GM21447 (cell line): Measurements from ENCODE around the gene ANTXRL.
"Not testable (repeated sequence)": the region's sequence is repeated elsewhere in the genome, so short reads cannot be mapped to it uniquely, and the experiment has no call there.

Source experiments
- ATAC-seq: cut with Tn5 transposase; IDR thresholded peaks from one replicate; pipeline ENCODE4 v1.9.1; 2021; ENCODE audit not compliant: unreplicated experiment

Gene ANTXRL

DNA sequence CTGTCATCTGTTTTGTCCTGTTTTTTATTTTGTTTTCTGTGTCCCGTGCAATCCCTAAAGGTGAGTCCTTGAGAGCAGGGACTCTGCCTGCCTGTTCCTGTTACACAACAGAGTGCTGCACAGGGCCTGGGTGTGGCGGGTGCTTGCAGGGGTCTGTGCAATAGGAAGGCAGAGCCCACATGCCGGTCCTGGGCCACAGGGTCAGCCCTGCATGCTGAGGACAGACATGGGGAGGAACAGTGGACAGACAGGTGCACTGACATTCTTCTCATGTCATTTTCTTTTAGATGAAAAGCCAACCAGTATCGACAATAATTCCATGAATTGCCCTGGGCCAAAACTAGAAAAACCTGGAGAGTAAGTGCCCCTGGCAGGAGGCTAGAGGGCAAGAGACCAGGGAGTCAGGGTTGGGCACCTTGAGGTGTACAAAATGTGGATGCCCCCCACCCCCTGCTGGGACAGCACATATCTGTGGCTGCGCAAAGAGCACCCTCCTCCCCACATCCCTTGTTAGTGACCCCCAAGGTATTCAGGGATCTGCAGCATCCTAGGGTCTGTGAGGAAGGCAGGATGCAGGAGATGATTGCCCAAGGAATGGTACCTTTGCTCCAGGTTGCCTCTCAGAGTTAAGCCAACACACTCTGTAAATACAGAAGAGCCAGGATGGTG, 19.9 kb downstream of the ANTXRL start:
- no peak for ATAC-seq

DNA sequence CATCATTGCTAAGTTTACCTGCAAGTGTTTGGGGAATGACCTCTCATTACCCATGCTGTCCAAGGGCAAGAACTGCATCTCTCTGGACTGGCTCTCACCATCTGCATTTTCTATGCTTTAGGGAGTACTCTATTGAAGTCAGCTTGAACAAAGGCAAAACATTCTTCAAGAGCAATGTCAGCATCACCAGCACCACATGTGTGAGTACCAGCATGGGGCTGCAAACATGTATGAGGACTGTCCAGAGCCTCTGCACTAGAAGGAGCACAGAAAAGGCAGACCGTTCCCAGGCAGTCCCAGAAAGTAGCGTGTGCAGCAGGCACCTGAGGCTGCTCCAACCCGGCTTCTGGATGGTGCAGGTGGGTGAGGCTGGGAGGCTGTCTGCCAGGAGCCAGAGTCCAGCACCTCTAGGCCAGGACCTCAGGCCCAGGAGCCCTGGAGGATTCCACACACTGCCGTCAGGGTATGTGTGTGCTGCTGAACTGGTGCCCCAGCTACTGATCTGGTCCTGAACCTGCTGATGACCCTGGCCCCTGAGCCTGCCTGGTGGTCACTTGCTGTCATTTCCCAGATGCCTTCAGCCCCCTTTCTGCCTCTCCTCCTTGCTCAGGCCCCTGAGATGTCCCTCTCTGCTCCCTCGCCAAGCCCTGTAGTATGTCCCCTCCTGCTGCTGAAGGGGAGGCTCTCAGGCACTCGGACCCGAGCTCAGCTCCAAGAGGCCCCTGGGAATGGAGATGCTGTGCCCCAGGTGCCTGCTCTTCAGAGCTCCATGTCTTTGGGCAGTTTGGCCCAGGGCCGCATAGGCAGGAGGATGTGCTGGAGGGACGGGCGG, 20.7 kb downstream of the ANTXRL start:
- no peak for ATAC-seq

DNA sequence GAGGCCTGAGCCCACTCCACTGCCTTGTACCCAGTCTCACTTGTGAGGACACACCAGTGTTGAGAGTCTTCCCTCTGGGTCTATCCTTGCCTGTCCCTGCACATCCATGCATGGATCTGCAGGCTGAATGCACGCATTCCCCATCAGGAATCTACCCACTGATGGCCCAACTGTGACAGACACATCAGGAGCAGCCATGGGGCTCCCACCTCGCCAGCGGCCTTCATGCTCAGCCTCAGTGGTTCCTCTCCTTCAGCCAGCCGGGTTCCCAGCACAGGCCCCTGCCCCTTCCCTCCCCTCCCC, 21.3 kb downstream of the ANTXRL start:
- no peak for ATAC-seq

DNA sequence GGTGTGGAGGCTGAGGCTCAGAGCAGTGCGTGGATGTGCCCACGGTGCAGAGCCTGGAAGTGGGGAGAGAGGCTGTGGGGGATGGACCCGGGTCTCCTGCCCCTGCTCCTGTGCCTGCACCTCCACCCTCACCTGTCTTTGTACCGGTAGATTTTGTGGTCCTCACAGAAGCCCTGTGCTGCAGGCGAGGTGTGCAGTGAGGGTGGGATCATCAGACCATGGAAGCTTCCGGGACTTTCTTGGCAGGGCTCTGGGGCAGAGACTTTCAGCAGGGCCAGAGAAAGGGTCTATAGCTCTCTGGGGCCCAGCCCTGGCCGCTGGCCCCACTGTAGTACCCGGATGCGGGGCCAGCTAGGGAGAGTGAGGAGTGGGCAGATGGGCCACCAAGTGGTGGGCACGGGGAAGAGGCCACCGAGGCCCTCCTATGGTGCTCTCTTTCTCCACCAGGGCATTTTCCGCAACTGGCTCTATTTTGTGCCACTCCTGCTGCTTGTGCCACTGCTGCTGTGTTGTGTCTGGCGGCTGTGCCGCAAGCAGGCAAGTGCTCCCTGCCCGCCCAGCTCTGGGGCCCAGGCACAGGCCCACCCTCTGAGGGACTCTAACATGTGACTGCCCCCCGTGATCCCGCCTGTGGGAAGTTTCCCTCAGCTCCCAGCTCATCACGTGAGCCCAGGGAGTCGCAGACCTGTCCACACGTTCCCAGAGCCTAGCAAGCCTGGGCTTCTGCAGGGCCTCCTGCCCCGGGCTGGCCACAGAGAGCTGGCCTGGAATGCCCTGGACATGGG, 22.1 kb downstream of the ANTXRL start:
- no peak for ATAC-seq

DNA sequence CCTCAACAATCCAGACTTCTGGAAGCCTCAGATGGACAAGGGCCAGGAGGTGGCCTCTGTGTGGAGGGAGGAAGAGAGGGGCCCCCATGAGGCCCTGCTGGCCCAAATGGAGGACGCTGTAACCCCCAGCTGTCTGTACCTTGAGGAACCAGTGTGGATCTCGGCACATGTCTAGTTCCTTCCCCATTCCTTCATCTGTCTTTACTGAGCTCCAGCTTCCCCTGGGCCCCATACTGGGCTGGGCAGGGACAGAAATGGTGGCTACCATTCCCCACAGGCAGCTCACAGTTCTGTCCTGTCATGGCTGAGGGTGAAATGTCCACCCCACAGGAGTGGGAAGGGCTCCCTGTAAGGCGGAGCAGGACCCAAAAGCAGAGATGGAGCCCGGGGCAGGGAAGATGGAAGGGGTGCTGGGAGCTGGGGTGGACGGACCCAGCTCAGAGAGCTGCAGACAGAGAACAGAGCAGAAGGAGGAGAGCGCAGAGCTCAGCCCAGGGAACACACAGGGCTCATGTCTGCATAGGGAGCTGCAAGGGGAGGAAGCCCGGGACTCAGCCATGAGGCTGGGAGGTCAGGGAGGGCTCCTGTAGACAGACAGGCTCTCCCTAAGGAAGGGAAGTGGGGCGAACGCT, 22.8 kb downstream of the ANTXRL start:
- no peak for ATAC-seq

DNA sequence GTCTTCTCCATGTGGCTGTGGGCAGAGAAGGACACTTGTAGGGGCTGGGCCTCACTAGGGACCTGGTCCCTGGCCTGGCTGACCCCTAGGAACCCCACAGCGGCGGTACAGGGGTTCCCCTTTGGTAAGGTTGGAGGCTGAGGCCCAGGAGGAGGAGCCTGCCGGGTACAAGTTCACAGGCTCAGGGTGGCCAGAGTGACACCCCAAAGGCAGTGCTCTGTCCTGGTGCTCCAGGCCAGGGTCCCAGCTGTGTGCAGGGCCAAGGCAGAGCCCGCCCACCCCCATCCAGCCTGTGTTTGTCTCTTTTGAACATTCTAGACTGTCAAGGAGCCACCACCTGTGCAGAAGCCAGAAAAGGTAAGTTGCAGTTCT, 23.3 kb downstream of the ANTXRL start:
- ATAC-seq = no peak

DNA sequence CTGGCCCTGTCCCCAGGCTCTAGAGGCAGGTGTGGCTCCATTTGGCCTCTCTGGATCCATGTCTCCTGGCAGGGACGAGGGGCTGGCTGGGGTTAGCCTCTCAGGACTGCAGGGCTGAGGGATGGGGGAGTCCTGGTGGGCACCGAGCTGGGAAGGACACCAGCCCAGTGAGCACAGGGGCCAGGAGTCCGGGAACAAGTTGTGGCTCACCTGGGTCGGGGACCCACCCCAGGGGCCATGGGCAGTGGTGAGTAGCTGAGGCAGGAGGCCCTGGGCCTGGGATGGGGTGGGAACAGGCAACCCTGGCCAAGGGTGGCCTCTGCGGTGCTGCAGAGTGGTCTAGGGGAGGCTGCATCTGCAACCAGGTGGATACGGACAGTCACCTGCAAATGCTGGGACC, 24.1 kb downstream of the ANTXRL start:
- no peak for ATAC-seq

DNA sequence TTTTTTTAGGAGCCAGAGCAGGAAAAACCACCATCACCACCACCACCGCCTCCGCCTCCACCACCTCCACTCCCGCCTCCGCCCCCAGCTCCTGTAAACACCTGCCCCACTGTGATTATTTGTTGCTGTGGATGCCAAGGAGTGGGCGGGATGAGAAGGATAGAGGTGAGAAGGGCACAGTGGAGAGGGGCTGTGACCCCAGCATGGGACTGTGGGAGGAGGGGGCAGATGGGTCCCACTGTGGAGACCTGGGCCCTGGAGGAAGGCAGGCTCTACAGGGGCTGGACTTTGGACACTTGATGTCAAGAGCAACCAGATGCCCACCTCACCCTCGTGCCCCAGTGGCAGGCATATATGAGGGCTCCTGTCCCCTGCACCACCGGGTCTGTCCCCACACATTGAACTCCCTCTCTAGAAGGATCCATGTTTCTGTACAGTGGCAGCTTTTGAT, 24.7 kb downstream of the ANTXRL start:
- ATAC-seq = no peak

DNA sequence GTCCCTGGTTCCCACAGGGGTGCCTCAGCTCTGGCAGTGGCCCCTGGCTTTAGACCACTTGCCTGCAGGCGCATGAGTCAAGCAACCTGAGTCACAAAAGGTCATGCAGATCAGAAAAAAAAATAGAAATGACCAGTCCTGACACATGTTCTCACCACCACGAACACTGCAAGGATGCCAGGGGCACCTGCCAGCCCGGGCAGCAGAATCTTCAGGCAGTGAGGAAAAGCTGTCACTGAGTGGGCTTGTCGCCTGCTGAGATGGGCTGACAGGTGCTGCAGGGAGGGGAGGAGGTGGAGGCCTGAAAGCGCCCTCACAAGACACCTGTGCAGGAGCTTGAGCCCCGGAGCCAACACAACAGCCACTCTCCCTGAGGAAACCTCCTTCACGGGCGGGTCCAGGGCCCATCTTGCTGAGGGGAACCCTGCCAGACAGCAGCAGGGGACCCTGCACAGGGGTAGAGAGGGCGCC, 25.2 kb downstream of the ANTXRL start:
- ATAC-seq = not testable (repeated sequence)

DNA sequence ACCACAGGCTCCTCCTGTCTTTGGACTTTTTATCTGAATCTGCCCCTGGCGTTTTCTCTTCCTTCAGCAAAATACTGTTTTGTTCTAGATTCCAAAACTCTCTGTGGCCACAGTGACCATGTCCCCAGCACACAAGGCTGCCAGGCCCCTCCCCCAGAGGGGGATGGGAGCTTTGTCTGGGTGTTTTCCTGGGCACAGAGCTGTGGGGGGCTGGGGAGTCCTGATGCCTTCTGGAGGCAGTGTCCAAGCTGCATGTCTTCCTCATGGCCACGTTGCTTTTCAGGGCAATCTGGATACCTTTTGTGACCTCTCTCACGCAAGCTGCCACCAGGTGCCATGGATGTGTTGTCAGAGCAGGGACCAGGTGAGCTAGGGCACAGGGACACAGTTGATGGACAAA, 26.2 kb downstream of the ANTXRL start:
- no peak for ATAC-seq

DNA sequence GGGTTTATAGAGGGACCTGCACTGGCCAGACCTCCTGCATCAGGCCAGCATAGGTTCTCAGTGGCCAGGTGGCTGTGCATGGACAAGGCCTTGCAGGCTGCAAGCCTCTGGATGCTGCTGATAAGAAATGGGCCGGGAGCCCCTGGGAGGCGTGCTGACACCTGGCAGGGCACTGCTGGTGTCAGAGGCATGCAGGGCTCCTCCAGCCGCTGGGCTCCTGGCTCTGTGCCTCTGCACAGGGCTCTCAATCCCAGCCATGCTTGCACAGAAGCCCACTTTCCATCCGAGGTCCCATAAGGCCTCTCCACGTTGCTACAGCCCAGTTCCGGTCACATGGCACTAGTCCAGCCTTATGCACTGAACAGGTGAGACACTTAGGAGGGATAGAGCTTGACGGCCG, 27.3 kb downstream of the ANTXRL start:
- no peak for ATAC-seq

DNA sequence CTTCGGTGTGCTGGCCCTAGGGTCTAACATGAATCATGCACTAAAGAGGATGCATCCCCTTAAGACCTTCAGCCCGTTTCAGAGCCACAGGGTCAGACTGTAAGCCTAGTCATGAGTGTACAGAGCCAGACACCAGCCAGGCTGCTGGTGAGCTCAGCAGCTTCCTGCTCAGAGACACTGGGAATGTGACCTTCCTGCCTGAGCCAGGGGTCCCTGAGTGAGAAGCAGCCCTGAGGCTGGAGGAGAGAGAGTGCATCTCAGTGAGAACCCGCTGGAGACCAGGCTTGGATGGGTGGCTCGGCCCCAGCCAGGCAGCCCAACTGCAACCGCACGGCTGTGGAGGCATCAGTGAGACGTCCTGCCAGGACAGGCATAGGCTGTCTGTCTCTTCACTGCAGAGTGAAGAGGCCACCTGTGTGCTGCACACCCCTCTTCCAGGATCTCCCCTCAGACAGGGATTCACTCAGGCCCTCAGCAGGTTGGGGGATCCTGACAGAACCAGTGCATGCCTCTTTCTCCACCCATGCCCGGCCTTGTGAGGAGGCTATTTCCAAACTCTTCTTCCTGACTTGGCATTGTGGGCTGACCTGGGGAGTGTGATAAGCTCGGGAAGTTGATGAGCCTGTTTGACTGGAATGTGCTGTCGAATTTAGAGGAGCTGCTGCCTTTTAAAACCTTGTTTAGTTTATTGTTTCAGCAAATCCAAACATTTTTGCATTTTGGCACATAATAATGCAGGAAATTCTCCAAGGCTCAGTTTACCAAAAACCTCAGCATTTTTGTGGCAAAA, 28.5 kb downstream of the ANTXRL start:
- not testable (repeated sequence) for ATAC-seq

DNA sequence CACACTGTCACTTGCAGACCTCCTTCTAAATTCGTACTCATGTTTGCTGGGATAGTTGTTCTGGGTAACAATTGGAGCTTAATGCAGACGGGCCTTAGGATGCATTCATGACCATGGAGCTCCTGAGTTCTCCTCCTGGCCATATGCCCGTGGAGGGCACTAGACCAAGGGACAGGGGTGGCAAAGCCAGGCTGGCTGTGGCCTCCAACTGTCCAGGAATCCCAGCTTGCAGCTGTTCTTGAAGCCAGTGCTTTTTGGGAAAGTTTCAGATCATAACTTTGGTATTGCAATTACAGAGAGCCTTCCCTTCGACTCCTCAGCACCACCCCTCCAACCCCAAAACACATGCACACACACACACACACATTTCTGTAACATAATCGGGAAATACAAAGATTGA, 30.6 kb downstream of the ANTXRL start:
- no peak for ATAC-seq

DNA sequence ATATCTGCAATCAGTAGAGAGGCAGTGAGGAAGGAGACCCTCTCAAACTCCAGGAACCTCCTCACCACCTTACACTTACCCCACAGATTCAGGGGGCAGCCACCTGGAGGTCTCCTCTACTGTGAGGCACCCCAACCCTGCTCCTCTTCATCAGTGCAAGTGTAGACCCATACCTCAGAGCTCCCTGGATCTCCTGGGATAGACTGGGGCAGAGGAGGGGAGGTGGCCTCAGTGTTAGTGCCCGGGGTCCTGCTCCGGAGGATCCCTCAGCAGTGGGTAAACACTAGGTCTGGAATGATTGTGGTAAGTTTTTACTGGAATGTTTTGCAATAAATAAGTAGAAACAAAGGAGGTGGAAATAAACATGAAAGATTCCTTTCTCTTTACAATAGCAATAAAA, 31.1 kb downstream of the ANTXRL start:
- ATAC-seq = no peak

DNA sequence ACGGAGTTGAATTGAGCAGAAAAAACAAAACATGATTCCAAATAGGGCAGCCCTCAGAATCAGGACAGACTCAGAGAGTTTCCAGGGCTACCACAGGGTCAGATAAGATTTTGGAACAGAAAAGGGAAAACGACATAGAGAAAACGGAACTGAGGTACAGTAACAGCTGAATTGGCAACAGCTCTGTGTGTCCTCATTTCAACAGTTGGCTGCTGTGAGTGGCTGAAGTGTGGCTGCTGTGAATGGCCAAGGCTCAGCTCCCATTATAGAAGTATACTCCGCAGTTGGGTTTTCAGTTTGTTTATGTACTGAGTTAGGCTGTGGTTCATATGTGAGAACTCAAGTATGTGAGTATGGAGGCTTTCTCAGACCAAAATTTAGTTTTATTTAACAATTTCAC, 32.0 kb downstream of the ANTXRL start:
- ATAC-seq = no peak

DNA sequence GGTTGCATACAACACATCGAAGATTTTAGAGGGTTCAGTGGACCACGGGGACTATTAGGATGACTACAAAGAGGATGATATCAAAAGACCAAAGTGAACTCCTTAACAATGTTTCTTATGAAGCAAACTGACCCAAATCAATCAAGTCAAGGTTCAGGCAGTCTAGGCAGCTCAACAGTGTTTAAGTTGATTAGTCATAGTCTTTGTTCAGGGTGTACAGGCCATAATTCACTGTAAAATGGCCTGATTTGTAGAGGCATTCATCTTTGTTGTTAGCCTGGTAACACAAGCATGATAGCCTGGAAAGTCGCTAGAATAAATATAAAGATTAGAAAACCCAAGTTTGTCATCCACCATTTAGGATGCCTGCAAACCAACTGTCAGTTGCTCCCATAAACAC, 32.6 kb downstream of the ANTXRL start:
- ATAC-seq = no peak

DNA sequence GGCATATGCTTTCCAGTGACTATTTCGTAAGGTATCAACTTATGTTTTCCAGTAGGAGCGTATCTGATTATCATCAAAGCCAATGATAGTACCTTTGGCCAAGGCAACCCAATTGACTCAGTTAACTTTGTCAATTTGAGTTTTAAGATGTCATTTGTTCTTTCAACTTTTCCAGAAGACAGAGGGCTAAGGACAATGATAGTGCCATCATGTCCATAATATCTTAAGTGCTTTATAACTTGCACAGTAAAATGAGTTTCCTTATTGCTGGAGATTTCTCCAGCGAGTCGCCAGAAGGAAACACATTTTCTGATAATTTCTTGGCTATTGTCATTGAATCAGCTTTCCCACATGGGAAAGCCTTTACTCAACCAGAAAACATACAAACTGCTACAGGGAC, 35.0 kb downstream of the ANTXRL start:
- no peak for ATAC-seq

DNA sequence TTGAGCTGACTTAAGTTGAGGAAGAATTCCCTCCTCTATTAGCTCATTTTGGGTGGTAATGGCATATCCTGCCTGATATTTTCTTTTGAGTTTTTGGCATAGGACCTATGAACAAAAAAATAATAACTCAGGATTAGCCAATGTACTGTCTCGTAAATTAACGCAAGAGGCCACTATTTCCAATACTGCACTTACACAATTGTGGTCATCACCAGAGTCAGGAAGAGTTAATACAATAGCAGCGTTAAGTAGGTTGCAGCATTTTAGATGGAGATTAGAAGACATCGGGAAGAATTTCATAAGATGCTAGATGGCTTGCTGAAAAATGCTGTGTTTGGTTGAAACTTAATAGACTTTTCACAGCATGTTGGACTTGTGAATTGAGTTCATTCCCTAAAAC, 36.4 kb downstream of the ANTXRL start:
- no peak for ATAC-seq

DNA sequence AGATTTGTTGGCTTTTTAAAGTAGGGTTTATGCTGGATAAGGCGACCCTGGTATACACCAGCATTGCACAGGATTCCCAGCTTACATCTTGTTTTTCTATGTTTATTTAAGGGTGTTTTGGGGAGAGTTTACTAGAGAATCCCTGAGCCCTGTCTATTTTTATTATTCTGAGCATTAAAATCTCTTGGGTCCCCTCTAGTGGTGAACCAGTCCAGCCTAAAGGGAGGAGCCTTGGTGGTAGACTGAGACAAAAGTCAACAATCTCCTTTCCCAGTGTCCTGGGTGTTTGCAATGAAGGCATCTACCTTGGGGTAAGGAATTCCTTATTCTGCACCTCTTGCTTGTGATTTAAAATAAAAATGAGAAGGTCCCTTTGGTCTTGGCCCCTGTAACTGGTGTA, 38.2 kb downstream of the ANTXRL start:
- no peak for ATAC-seq

DNA sequence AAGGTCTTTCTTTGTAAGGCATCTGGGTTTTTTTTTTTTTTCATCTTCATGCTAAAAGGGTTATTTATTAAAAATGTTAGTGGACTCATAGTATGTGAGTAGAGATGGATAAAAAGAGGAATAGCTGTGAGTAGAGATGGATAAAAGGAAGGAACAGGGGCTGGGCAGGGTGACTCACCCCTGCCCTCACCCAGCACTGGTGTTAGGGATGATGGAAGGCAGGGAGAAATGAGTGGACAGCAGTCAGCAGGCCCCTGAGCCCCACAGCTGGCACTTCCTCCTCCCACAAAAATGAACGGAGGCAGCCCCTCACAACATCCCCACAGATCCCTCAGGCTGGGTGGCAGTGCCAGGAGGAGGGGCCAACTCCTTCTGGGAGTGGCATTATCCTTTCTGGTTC, 39.3 kb downstream of the ANTXRL start:
- no peak for ATAC-seq

DNA sequence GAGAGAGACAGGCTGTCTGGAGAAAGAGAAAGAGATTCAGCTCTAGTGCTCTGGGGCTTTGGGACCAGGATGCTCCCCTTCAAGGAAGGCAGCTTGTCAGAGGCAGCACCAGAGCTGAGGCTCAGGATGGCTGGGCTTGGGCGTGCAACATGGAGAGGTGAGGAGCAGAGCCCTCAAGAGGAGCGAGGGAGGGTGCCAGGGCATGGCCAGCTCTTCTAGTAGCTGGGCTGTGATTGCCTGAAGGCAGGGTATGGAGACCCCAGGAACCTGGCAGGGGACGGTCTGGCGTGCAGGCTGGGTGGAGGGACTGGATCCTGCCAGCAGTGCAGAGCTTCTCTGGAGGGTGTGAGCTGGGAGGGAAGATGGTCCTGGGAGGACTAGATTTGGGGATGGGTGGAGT, 40.2 kb downstream of the ANTXRL start:
- no peak for ATAC-seq
